Type B pancreatic cell (in vitro differentiated cells): Measurements from ENCODE around the gene MPG. TPM values are rescaled to one million over a fixed set of nuclear protein-coding genes. Genes with fewer than 3 reads are reported as not detected.

Source experiments
- DNase-seq: peaks from one replicate; pipeline ENCODE4 v3.0.0; 2021; ENCODE audit warnings: mixed read lengths; ENCODE audit not compliant: unreplicated experiment; ENCODE audit errors: extremely low spot score
- H3K27ac Mint-ChIP-seq: 2 replicates; pipeline ENCODE4 v1.8.0; 2021; ENCODE audit warnings: mild to moderate bottlenecking, mixed read lengths
- H3K27me3 Mint-ChIP-seq: 2 replicates; pipeline ENCODE4 v1.8.0; 2021; ENCODE audit warnings: mixed read lengths
- H3K36me3 Mint-ChIP-seq: 2 replicates; pipeline ENCODE4 v1.8.0; 2021; ENCODE audit warnings: mixed read lengths
- H3K4me1 Mint-ChIP-seq: one replicate; pipeline ENCODE4 v1.8.0; 2021; ENCODE audit warnings: mixed read lengths; ENCODE audit not compliant: unreplicated experiment
- H3K4me3 Mint-ChIP-seq: 2 replicates; pipeline ENCODE4 v1.8.0; 2021; ENCODE audit warnings: mild to moderate bottlenecking, mixed read lengths
- H3K9me3 Mint-ChIP-seq: 2 replicates; pipeline ENCODE4 v1.8.0; 2021; ENCODE audit warnings: mixed read lengths
- CTCF ChIP-seq: fragments of 200-600 bp; sonication (generic); conservative IDR thresholded peaks from 2 replicates; pipeline ENCODE4 v1.5.0; 2021; ENCODE audit warnings: antibody characterized with exemption, mild to moderate bottlenecking
- total RNA-seq: library from RNA; stranded (reverse); gene quantifications from 2 replicates; pipeline ENCODE4 v1.2.1, GENCODE V29; 2021; ENCODE audit warnings: low replicate concordance

The MPG gene
- total RNA-seq, 1 donor from 2014 or later, result 38.0 TPM

GRCh38 chr16:47234-47633, 30.8 kb upstream of the MPG start:
- no peak overlapping the region for H3K27ac Mint-ChIP-seq
- H3K4me3 Mint-ChIP-seq, result no peak overlapping the region
- H3K9me3 Mint-ChIP-seq, result no peaks in the 10 kb centered on the region
- TF ChIP-seq CTCF, result no peak
- no peaks in the 10 kb centered on the region for H3K27me3 Mint-ChIP-seq
- no peak for DNase-seq
- peaks cover 6% of the 10 kb centered on the region for H3K4me1 Mint-ChIP-seq
- H3K36me3 Mint-ChIP-seq, result peaks cover 37% of the 10 kb centered on the region

GRCh38 chr16:50769-51591, 27.0 kb upstream of the MPG start:
- no peak for DNase-seq
- no peaks in the 10 kb centered on the region for H3K9me3 Mint-ChIP-seq
- H3K4me3 Mint-ChIP-seq, result peak overlapping the region; percentile 69
- no peak for TF ChIP-seq CTCF
- peaks cover 29% of the 10 kb centered on the region for H3K36me3 Mint-ChIP-seq
- H3K27me3 Mint-ChIP-seq, result no peaks in the 10 kb centered on the region
- no peak overlapping the region for H3K27ac Mint-ChIP-seq
- peaks cover 11% of the 10 kb centered on the region for H3K4me1 Mint-ChIP-seq

GRCh38 chr16:53346-54236, 24.4 kb upstream of the MPG start, which contains the start of the genes POLR3K and SNRNP25:
POLR3K (minus strand) TSS chr16:53608; CDS start chr16:53586, 22 bp downstream.
SNRNP25 (plus strand) TSS chr16:53828; CDS start chr16:54017, 189 bp downstream.
- DNase-seq, result peak; percentile 98
- peak within 1 kb of the TSS; percentile 99 for H3K4me3 Mint-ChIP-seq
- H3K9me3 Mint-ChIP-seq, result no peaks in the 10 kb centered on the region
- H3K4me1 Mint-ChIP-seq, result peaks cover 11% of the 10 kb centered on the region
- no peaks in the 10 kb centered on the region for H3K27me3 Mint-ChIP-seq
- H3K36me3 Mint-ChIP-seq, result peaks cover 23% of the 10 kb centered on the region
- H3K27ac Mint-ChIP-seq, result peak within 1 kb of the TSS; percentile 97
- no peak for TF ChIP-seq CTCF

- Mint-ChIP-seq H3K27ac (no peak overlapping the region), H3K4me3 (peak overlapping the region; percentile 99), H3K4me1 (peaks cover 11% of the 10 kb centered on the region), H3K9me3 (no peaks in the 10 kb centered on the region), H3K36me3 (peaks cover 23% of the 10 kb centered on the region), H3K27me3 (no peaks in the 10 kb centered on the region)
- no peak for DNase-seq
- TF ChIP-seq CTCF, result no peak
Measured at GRCh38 chr16:54237-54581, 23.8 kb upstream of the MPG start.

- Mint-ChIP-seq H3K9me3 (no peaks in the 10 kb centered on the region), H3K4me1 (peaks cover 11% of the 10 kb centered on the region), H3K36me3 (peaks cover 20% of the 10 kb centered on the region), H3K27ac (no peak overlapping the region), H3K4me3 (peak overlapping the region; percentile 81), H3K27me3 (no peaks in the 10 kb centered on the region)
- no peak for DNase-seq
- no peak for TF ChIP-seq CTCF
Measured at GRCh38 chr16:55571-56136, 22.4 kb upstream of the MPG start.
